D721Med (cell line): Measurements from ENCODE around the gene GOLM1.

Experiments
- DNase-seq: peaks from one replicate; pipeline ENCODE4 v3.0.0; 2011; ENCODE audit warnings: low spot score; ENCODE audit not compliant: insufficient read length
- FAIRE-seq: peaks from 2 replicates; lab custom pipeline; 2011; peaks lifted over from hg19 to GRCh38; lab: Jason Lieb, UNC
- TF ChIP-seq, protein P1 (sequence below): IDR thresholded peaks from 2 replicates; pipeline ENCODE4 v1.5.1; 2012; ENCODE audit warnings: mild to moderate bottlenecking, control low read depth; ENCODE audit not compliant: insufficient read depth; ENCODE audit errors: missing control alignments

Gene GOLM1

DNA sequence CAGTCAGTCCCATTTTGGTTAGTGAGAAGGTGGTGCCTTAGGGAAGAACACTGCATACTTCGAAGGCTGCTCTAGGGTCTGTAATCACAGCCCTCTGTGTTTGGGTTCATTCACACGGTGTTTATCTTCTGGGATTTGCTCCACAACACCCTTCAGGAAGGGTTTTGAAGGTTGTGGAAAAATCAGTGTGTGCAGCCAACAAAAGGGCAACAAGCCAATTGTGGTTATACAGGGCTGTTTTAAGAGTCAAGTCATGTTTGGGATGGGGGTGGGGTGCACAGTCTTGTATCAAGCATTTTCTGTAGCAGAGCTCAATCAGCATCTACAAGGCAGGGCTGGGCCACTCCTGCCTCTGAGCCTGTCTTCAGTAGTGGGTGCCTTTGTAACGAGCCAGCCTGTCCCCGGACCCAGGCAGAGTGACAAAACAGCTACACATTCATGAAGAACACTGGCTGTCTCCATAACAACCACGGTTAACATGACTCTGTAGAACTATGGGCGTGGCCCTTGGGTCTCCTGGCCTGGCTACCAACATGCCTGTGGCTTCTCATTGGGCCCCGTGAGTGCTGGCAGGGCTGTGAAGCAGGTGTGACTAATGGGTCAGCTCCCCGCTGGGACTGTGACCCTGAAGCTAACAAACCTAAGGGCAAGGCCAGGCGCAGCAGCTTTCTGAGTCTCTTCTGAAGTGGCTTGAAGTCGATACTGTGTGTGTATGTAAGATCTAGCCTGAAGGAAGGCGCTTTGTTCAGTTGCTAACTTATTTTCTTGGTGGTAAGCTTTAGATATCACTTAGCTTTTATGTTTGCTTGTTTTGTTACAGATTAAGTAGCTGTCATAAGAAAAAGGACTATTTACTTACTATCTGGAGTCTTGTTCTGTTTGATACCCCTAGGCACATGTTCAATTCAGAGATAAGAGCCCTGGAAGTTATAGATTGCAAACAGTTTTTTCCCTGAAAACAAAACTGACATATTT is 27.9 kb upstream of the GOLM1 start:
- no peak for FAIRE-seq
- TF ChIP-seq, protein P1, sequence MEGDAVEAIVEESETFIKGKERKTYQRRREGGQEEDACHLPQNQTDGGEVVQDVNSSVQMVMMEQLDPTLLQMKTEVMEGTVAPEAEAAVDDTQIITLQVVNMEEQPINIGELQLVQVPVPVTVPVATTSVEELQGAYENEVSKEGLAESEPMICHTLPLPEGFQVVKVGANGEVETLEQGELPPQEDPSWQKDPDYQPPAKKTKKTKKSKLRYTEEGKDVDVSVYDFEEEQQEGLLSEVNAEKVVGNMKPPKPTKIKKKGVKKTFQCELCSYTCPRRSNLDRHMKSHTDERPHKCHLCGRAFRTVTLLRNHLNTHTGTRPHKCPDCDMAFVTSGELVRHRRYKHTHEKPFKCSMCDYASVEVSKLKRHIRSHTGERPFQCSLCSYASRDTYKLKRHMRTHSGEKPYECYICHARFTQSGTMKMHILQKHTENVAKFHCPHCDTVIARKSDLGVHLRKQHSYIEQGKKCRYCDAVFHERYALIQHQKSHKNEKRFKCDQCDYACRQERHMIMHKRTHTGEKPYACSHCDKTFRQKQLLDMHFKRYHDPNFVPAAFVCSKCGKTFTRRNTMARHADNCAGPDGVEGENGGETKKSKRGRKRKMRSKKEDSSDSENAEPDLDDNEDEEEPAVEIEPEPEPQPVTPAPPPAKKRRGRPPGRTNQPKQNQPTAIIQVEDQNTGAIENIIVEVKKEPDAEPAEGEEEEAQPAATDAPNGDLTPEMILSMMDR, result no peak
- DNase-seq, result no peak

DNA sequence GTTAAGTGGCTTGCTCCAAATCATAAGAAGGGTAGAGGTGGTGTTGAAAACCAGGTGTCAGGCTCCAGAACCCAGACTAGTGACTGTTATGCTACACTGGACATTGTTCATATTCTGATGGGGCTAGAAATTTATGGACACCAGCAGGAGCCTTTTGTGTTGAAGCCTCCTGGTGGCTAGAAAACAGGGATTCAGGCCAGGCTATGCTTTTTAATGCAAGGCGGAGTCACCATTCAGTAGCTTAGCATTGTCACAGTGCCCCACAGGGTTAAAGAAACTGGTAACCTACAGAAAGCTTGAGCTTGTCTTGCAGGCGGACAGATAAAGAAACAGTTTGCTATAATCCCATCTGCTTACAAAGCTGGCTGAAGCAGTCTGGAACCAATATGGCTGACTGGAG is 23.0 kb upstream of the GOLM1 start:
- DNase-seq, result no peak
- TF ChIP-seq, protein P1, result no peak
- FAIRE-seq, result no peak

DNA sequence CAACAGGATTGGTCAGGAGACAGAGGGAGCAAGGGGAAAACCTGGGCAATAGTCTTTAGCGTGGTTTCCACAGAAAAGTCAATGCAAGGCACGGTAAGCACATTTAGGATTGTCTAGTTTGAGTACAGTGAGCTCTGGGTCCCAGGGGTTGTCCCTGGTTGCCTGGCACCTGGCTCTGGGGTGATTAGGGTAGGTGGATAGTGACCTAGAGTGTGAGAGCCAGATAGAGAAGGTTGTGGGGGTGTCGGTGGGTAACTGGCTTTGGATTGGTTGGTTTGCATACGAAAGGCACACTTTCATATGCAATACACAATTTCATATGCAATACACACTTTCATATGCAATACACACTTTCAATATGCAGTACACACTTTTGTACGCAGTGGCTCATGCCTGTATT is 20.1 kb upstream of the GOLM1 start:
- TF ChIP-seq, protein P1, result no peak
- DNase-seq (no peak), FAIRE-seq (no peak)

DNA sequence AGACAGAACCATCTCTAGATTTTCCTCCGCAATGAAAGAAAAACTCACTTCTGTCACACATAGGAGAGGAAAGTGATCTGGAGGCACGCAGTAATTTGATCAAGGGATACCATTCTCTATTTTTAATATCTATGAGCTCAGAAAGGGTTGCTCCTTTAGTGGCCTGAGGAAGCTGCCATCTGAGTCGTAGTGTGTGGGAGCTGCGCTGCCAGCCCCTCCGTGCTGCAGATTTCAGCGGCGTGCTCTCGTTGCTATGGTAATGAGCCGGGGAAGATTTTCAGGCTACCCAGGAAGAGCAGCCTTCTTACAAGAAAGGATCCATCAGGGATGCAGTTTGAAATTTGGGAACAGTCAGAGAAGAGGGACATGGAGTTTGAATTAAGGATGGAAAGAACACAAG is 17.1 kb upstream of the GOLM1 start:
- no peak for FAIRE-seq
- DNase-seq, result no peak
- TF ChIP-seq, protein P1, result no peak

DNA sequence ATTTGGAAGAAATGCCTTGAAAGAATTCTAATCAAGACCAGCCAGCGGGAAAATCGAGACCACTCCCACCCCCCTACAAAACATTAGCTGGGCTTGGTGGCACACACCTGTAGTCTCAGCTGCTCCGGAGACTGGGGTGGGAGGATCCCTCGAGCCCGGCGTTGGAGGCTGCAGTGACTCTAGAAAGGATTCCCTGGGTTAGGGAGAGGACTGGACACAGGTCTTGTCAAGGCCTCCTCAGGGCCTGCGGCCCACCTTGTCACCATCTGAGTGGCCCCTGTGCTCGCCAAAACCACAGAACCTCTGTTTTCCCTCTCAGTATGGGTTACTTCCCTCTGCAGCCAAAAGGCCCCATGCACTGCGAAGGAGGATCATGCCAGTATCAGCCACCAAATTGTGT is 16.5 kb upstream of the GOLM1 start:
- FAIRE-seq (no peak), DNase-seq (no peak)
- TF ChIP-seq, protein P1, result no peak

DNA sequence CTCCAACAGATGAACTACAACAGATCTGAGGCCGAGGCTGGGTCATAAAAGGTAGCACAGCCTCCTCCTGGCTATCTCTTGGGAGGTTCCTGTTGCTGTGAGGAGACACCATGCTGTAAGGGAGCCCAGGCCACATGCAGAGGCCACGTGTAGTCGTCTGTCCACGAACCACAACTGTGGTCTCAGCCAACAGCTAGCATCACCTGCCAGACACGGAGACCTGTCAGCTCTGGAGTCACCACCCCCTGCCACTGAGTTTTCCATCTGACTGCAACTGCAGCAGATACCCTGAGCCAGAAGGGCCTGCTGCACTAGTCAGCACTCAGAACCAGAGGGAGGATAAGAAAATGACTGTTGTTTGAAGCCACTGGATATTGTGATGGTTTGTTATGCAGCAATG is 12.7 kb upstream of the GOLM1 start:
- DNase-seq (no peak), FAIRE-seq (no peak)
- TF ChIP-seq, protein P1, result no peak

DNA sequence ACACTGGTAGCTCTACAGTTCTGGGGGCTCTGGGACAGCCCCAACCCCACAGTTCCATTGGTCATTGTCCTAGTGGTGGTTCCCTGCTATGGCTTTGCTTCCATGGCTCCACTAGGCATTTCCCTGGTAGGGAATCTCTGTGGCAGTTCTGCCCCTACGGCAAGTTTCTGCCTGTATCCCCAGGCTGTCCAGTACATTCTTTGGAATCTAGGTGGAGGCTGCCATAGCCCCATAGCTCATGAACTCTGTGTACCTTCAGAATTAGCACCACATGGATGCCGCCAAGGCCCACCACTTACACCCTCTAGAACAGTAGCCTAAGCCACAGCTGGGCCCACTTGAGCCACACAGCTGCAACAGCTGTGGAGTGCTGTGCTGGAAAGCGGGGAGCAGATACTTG is 3.3 kb upstream of the GOLM1 start:
- no peak for DNase-seq
- FAIRE-seq, result no peak
- TF ChIP-seq, protein P1, result no peak
